ENCODE results near the gene CPOX. TPM values are rescaled to one million over a fixed set of nuclear protein-coding genes. Genes with fewer than 3 reads are reported as not detected.

Gene CPOX
- total RNA-seq, 1 experiment from 2014 or later = 24.7 TPM

- Histone ChIP-seq H4K20me1 (ENCODE audit: control insufficient read depth, insufficient read depth, insufficient read length) (no peaks in the 10 kb centered on the region), H3K27ac (ENCODE audit: insufficient read length, low read depth, low read length) (no peak overlapping the region), H4K8ac (replicated peaks; ENCODE audit: insufficient read length, low read depth, low read length) (no peak overlapping the region), H3K56ac (ENCODE audit: insufficient read length, low read depth, low read length) (no peak overlapping the region), H3K4me2 (ENCODE audit: insufficient read depth, insufficient read length, low read length) (no peak overlapping the region), H3K79me1 (ENCODE audit: insufficient read depth, low read depth, low read length, poor library complexity, severe bottlenecking) (no peaks in the 10 kb centered on the region), H3K14ac (ENCODE audit: insufficient read depth, low read length) (no peak overlapping the region), H3K9me3 (ENCODE audit: control insufficient read depth, low read depth, low read length) (no peaks in the 10 kb centered on the region), H2AK5ac (ENCODE audit: insufficient read length, low read length) (no peak overlapping the region), H3K23me2 (ENCODE audit: insufficient read length, low read depth, low read length, poor library complexity, severe bottlenecking) (no peaks in the 10 kb centered on the region), H2BK120ac (ENCODE audit: low read depth, low read length, poor library complexity, severe bottlenecking) (no peak overlapping the region), H4K5ac (ENCODE audit: insufficient read length, low read depth, low read length) (no peak overlapping the region), H2BK15ac (ENCODE audit: low read depth, low read length) (no peak overlapping the region), H3K4ac (ENCODE audit: low read depth, low read length) (no peak overlapping the region), H2AFZ (ENCODE audit: low read length) (no peak overlapping the region), H3K27me3 (ENCODE audit: insufficient read depth, low read length) (no peaks in the 10 kb centered on the region), H2BK20ac (ENCODE audit: low read depth, low read length, poor library complexity, severe bottlenecking) (no peak overlapping the region), H3K23ac (ENCODE audit: insufficient read length, low read depth, low read length) (no peak overlapping the region), H3K4me1 (ENCODE audit: insufficient read depth, low read length) (no peaks in the 10 kb centered on the region), H2BK12ac (ENCODE audit: insufficient read length, low read depth, low read length) (no peak overlapping the region), H2BK5ac (ENCODE audit: insufficient read length, low read length) (no peak overlapping the region), H3K18ac (ENCODE audit: insufficient read length, low read depth, low read length) (no peak overlapping the region), H3T11ph (ENCODE audit: low read length) (no peak overlapping the region), H4K91ac (ENCODE audit: insufficient read length, low read depth, low read length) (no peak overlapping the region), H3K9ac (ENCODE audit: extremely low read depth, insufficient read length, low read length) (no peak overlapping the region), H3K79me2 (ENCODE audit: insufficient read depth, low read length) (no peaks in the 10 kb centered on the region)
- no peak for TF ChIP-seq CTCF (conservative IDR thresholded peaks at IDR 0.05)
- H3K36me3 Mint-ChIP-seq (ENCODE audit: insufficient read depth in 1 of 3, low read depth in 3 of 3) = no peaks in the 10 kb centered on the region
- no peak overlapping the region for H3K27ac Mint-ChIP-seq
- no CpG with 5 or more reads among the region's 2 CpGs for WGBS (ENCODE audit: extremely low coverage, insufficient read length, low lambda C conversion rate)
- no peak for DNase-seq
- no peaks in the 10 kb centered on the region for H3K27me3 Mint-ChIP-seq (ENCODE audit: low read depth)
- no peaks in the 10 kb centered on the region for H3K9me3 Mint-ChIP-seq
- H3K4me1 Mint-ChIP-seq = peaks cover 0 to 2% of the 10 kb centered on the region in 2 experiments; a peak in 1 of 4 replicates
- H3K4me3 Mint-ChIP-seq = no peak overlapping the region
Measured at GRCh38 chr3:98534168-98534567, 59.2 kb downstream of the CPOX start.

All from H9 (cell line).